H1 (cell line): ENCODE data around the gene GAB2. TPM values are rescaled to one million over a fixed set of nuclear protein-coding genes. Genes with fewer than 3 reads are reported as not detected.

Source experiments
- ASH2L ChIP-seq: fragments of 200-600, 300-600 bp; sonication (generic); IDR thresholded peaks from one replicate; pipeline ENCODE4 v1.7.1; 2017; ENCODE audit warnings: low read length
- BCL11A ChIP-seq, 2 experiments: IDR thresholded peaks; one replicate each; pipeline ENCODE4 v1.6.1; 2011; ENCODE audit warnings: low read depth in 2 of 2, low read length in 2 of 2, mild to moderate bottlenecking in 2 of 2
- CEBPB ChIP-seq: IDR thresholded peaks from 2 replicates; pipeline ENCODE4 v1.6.1; 2012; ENCODE audit warnings: low read depth, low read length
- HDAC2 ChIP-seq, 2 experiments: fragments of 300-600 bp in 1 of 2; sonication (generic) in 1 of 2; IDR thresholded peaks; 2 replicates each; pipeline ENCODE4 v1.6.1; 2011 to 2012; ENCODE audit warnings: low read depth in 2 of 2, low read length in 2 of 2, mild to moderate bottlenecking in 2 of 2, moderate library complexity in 2 of 2, borderline replicate concordance in 1 of 2, inconsistent platforms in 1 of 2
- RAD21 ChIP-seq, 2 experiments: IDR thresholded peaks in 1 of 2; conservative IDR thresholded peaks in 1 of 2; 2 replicates each; pipeline ENCODE4 v1.6.1; 2011; ENCODE audit warnings: low read depth in 2 of 2, low read length in 2 of 2, improper control_type of control experiment in 1 of 2, inconsistent platforms in 1 of 2, mild to moderate bottlenecking in 1 of 2, moderate library complexity in 1 of 2
- SIN3A ChIP-seq, 2 experiments: IDR thresholded peaks in 1 of 2; conservative IDR thresholded peaks in 1 of 2; 2 replicates each; pipeline ENCODE4 v1.6.1; 2011 to 2012; ENCODE audit warnings: low read length in 2 of 2, improper control_type of control experiment in 1 of 2, low read depth in 1 of 2, mild to moderate bottlenecking in 1 of 2
- SP4 ChIP-seq: IDR thresholded peaks from 2 replicates; pipeline ENCODE4 v1.6.1; 2012; ENCODE audit warnings: low read length, inconsistent platforms
- SUZ12 ChIP-seq: fragments of 200-600 bp; sonication (generic); IDR thresholded peaks from 2 replicates; pipeline ENCODE4 v1.6.1; 2012; ENCODE audit warnings: mild to moderate bottlenecking, inconsistent platforms, low read length, moderate library complexity, mixed read lengths
- ZNF274 ChIP-seq: IDR thresholded peaks from 2 replicates; pipeline ENCODE4 v1.7.0; 2012; ENCODE audit warnings: low read length, borderline replicate concordance; ENCODE audit errors: extremely low read depth
- polyA plus RNA-seq, 7 experiments: library from polyadenylated mRNA; depleted of rRNA in 3 of 7; stranded (reverse) in 5 of 7; unstranded in 2 of 7; fragments of >200 nt in 5 of 7; fragments of 200-250 nt in 2 of 7; gene quantifications; 1 replicate in 5 of 7; 2 replicates in 1 of 7; 4 replicates in 1 of 7; pipeline versions ENCODE4 v1.2.1 to v1.2.3, GENCODE V29; 2011 to 2013; ENCODE audit warnings: missing spikeins in 2 of 7, mixed read lengths in 2 of 7
- total RNA-seq: library from RNA; stranded (reverse); fragmentation: NEBNext Ultra II Directional; extraction: Animal tissue kit (Norgen Biotek cat#: 25700); gene quantifications from 2 replicates; pipeline ENCODE4 v1.2.1, GENCODE V29; 2021

Gene GAB2
- total and polyA plus RNA-seq, 2 of the 8 experiments (the other 6 are each of a cell fraction or from before 2014, with no cell fraction given), result 6.3 to 14.0 TPM

- TF ChIP-seq SP4 (no peak), ASH2L (no peak), SIN3A (conservative IDR thresholded peaks at IDR 0.05 in 1 of 2, IDR thresholded peaks at IDR 0.05 in 1 of 2; ENCODE audit: low read depth in 1 of 2, low read length in 2 of 2) (no peak), SUZ12 (no peak), HDAC2 (IDR thresholded peaks at IDR 0.05; ENCODE audit: borderline replicate concordance in 1 of 2, low read depth in 2 of 2, low read length in 2 of 2) (no peak), CEBPB (no peak), RAD21 (IDR thresholded peaks at IDR 0.05 in 1 of 2, conservative IDR thresholded peaks at IDR 0.05 in 1 of 2; ENCODE audit: low read depth in 2 of 2, low read length in 2 of 2) (no peak), BCL11A (IDR thresholded peaks at IDR 0.05; ENCODE audit: low read depth in 2 of 2, low read length in 2 of 2) (no peak), ZNF274 (no peak)
These were observed 204.8 kb downstream of the GAB2 start (continued) for GRCh38 chr11:78212586-78213371.
